GM23338 (cell line): ENCODE data around the gene NR5A2. TPM values are rescaled to one million over a fixed set of nuclear protein-coding genes. Genes with fewer than 3 reads are reported as not detected.

ENCODE experiments used
- ATAC-seq: fragments of 200-7000 bp; cut with Tn5 transposase; 3 replicates; pipeline ENCODE4 v1.9.1; 2020
- DNase-seq: peaks from one replicate; pipeline ENCODE4 v3.0.0-alpha.2; 2015; ENCODE audit warnings: low spot score
- H2AFZ ChIP-seq: fragments of 200-600 bp; sonication (generic); 2 replicates; pipeline ENCODE4 v1.8.0; 2016; ENCODE audit warnings: antibody characterized with exemption, mild to moderate bottlenecking, moderate library complexity
- H3F3A ChIP-seq: fragments of 200-600 bp; sonication (generic); replicated peaks from 2 replicates; pipeline ENCODE4 v1.8.0; 2017; ENCODE audit warnings: antibody characterized with exemption, mixed run types, low read depth
- H3K27ac ChIP-seq: fragments of 200-600 bp; sonication (generic); 2 replicates; pipeline ENCODE4 v1.6.1; 2016; ENCODE audit warnings: low read depth
- H3K27me3 ChIP-seq: fragments of 200-600 bp; sonication (generic); 2 replicates; pipeline ENCODE4 v1.8.0; 2016; ENCODE audit warnings: mild to moderate bottlenecking, mixed run types, moderate library complexity; ENCODE audit not compliant: insufficient read depth
- H3K36me3 ChIP-seq: fragments of 200-600 bp; sonication (generic); 2 replicates; pipeline ENCODE4 v1.8.0; 2016; ENCODE audit warnings: mild to moderate bottlenecking; ENCODE audit not compliant: insufficient read depth
- H3K4me1 ChIP-seq: fragments of 200-600 bp; sonication (generic); 2 replicates; pipeline ENCODE4 v1.8.0; 2016; ENCODE audit warnings: mild to moderate bottlenecking, moderate library complexity; ENCODE audit not compliant: insufficient read depth
- H3K4me2 ChIP-seq: fragments of 200-600 bp; sonication (generic); 2 replicates; pipeline ENCODE4 v1.7.1; 2017; ENCODE audit warnings: mixed run types
- H3K4me3 ChIP-seq: fragments of 200-600 bp; sonication (generic); 2 replicates; pipeline ENCODE4 v1.6.1; 2016; ENCODE audit warnings: mixed run types
- H3K79me2 ChIP-seq: fragments of 200-600 bp; sonication (generic); replicated peaks from 2 replicates; pipeline ENCODE4 v1.8.0; 2017; ENCODE audit warnings: mild to moderate bottlenecking; ENCODE audit not compliant: insufficient read depth
- H3K9me2 ChIP-seq: fragments of 200-600 bp; sonication (generic); 2 replicates; pipeline ENCODE4 v1.8.0; 2017; ENCODE audit not compliant: insufficient read depth
- H4K20me1 ChIP-seq: fragments of 200-600 bp; sonication (generic); replicated peaks from 2 replicates; pipeline ENCODE4 v1.8.0; 2017; ENCODE audit warnings: mild to moderate bottlenecking; ENCODE audit not compliant: insufficient read depth
- H3K27ac Mint-ChIP-seq: 2 replicates; pipeline ENCODE4 v1.8.0; 2020; ENCODE audit warnings: inconsistent platforms, mild to moderate bottlenecking, moderate library complexity, mixed read lengths
- H3K27me3 Mint-ChIP-seq: 3 replicates; pipeline ENCODE4 v1.8.0; 2022; ENCODE audit warnings: low read depth, mild to moderate bottlenecking, moderate library complexity, mixed read lengths, inconsistent platforms; ENCODE audit not compliant: insufficient read depth, poor library complexity
- H3K36me3 Mint-ChIP-seq: 3 replicates; pipeline ENCODE4 v1.8.0; 2021; ENCODE audit warnings: low read depth, mild to moderate bottlenecking, inconsistent platforms, moderate library complexity, mixed read lengths
- H3K4me1 Mint-ChIP-seq: 3 replicates; pipeline ENCODE4 v1.8.0; 2020; ENCODE audit warnings: mild to moderate bottlenecking, inconsistent platforms, mixed read lengths
- H3K4me3 Mint-ChIP-seq: 3 replicates; pipeline ENCODE4 v1.8.0; 2021; ENCODE audit warnings: moderate library complexity, mild to moderate bottlenecking, inconsistent platforms, mixed read lengths
- H3K9me3 Mint-ChIP-seq: 3 replicates; pipeline ENCODE4 v1.8.0; 2020; ENCODE audit warnings: moderate library complexity, mild to moderate bottlenecking, inconsistent platforms, mixed read lengths
- EZH2 ChIP-seq: fragments of 200-600 bp; sonication (generic); IDR thresholded peaks from one replicate; pipeline ENCODE4 v1.8.0; 2017; ENCODE audit warnings: antibody characterized with exemption, mild to moderate bottlenecking, low read depth; ENCODE audit not compliant: unreplicated experiment
- EZH2phosphoT487 ChIP-seq: fragments of 200-600 bp; sonication (generic); IDR thresholded peaks from one replicate; pipeline ENCODE4 v1.8.1; 2018; ENCODE audit warnings: antibody characterized with exemption; ENCODE audit not compliant: unreplicated experiment
- NANOG ChIP-seq: IDR thresholded peaks from 2 replicates; pipeline ENCODE4 v1.6.1; 2016; ENCODE audit warnings: antibody characterized with exemption, borderline replicate concordance
- POLR2AphosphoS5 ChIP-seq: IDR thresholded peaks from 2 replicates; pipeline ENCODE4 v1.6.1; 2016; ENCODE audit warnings: antibody characterized with exemption, low read depth
- STAT1 ChIP-seq: IDR thresholded peaks from one replicate; pipeline ENCODE4 v1.6.1; 2016; ENCODE audit warnings: antibody characterized with exemption; ENCODE audit not compliant: unreplicated experiment
- ZNF331 ChIP-seq: fragments of 250-450 bp; sonication (Bioruptor Pico); IDR thresholded peaks from 2 replicates; pipeline ENCODE4 v1.5.0; 2020; ENCODE audit warnings: low read depth, mild to moderate bottlenecking, moderate library complexity
- polyA plus RNA-seq: library from polyadenylated mRNA; unstranded; fragments of >200 nt; fragmentation: Nextera tagmentation; extraction: Ambion mirVana; gene quantifications from 2 replicates; pipeline ENCODE4 v1.2.1, GENCODE V29; 2016
- total RNA-seq: library from RNA; depleted of rRNA; stranded (reverse); fragments of >200 nt; shearing (Covaris generic); gene quantifications from 2 replicates; pipeline ENCODE4 v1.2.3, GENCODE V29; 2014
- TF ChIP-seq, protein P1 (sequence below): IDR thresholded peaks from 2 replicates; pipeline ENCODE4 v1.6.1; 2016; ENCODE audit warnings: antibody characterized with exemption
- TF ChIP-seq, protein P2 (sequence below), 2 experiments: fragments of 200-600 bp in 1 of 2; sonication (generic) in 1 of 2; conservative IDR thresholded peaks; 2 replicates each; pipeline versions ENCODE4 v1.5.1 to v1.6.1; 2016 to 2017; ENCODE audit warnings: antibody characterized with exemption in 2 of 2, low read depth in 2 of 2, mild to moderate bottlenecking in 2 of 2, moderate library complexity in 1 of 2
- TF ChIP-seq, protein P3 (sequence below): IDR thresholded peaks from one replicate; pipeline ENCODE4 v1.6.1; 2018; ENCODE audit warnings: antibody characterized with exemption; ENCODE audit not compliant: unreplicated experiment

Gene NR5A2
- total and polyA plus RNA-seq, 2 experiments from 2014 or later: 4.4 to 13.1 TPM

DNA sequence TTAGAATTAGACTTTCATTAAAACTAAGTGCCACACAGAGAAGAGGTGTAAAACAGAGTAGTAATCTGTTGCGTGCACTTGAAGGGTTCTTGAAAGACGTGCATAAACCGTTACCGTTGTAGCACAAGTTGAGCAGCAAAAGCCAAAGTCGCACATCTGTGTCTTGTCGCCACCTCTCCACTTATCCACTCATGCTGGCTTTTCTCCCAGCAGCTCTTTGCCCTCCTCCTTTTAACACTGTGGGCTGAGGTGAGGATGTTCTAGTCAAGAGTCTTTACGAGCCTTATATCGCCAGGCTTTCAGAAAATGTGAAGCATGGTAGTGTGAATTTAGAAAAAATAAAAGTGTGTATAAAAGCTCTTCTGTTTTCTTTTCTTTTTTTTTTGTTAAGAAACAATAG is 48.0 kb downstream of the NR5A2 start:
- Mint-ChIP-seq H3K36me3 (no peaks in the 10 kb centered on the region), H3K4me3 (no peak overlapping the region), H3K9me3 (no peaks in the 10 kb centered on the region), H3K27ac (no peak overlapping the region), H3K4me1 (peaks cover 27% of the 10 kb centered on the region), H3K27me3 (peaks cover 3% of the 10 kb centered on the region)
- Histone ChIP-seq H3K9me2 (no peaks in the 10 kb centered on the region), H3K27ac (peak overlapping the region; percentile 30), H4K20me1 (no peaks in the 10 kb centered on the region; the same call in 1 of the 2 replicates), H2AFZ (no peak overlapping the region), H3K4me1 (peaks cover 19% of the 10 kb centered on the region), H3F3A (no peaks in the 10 kb centered on the region), H3K27me3 (no peaks in the 10 kb centered on the region), H3K36me3 (no peaks in the 10 kb centered on the region), H3K79me2 (no peaks in the 10 kb centered on the region; the same call in 1 of the 2 replicates), H3K4me3 (peak overlapping the region; percentile 15), H3K4me2 (peak overlapping the region; percentile 59)
- peak; percentile 47 for DNase-seq
- TF ChIP-seq EZH2: no peak
- no peak for TF ChIP-seq POLR2AphosphoS5
- TF ChIP-seq, protein P1, sequence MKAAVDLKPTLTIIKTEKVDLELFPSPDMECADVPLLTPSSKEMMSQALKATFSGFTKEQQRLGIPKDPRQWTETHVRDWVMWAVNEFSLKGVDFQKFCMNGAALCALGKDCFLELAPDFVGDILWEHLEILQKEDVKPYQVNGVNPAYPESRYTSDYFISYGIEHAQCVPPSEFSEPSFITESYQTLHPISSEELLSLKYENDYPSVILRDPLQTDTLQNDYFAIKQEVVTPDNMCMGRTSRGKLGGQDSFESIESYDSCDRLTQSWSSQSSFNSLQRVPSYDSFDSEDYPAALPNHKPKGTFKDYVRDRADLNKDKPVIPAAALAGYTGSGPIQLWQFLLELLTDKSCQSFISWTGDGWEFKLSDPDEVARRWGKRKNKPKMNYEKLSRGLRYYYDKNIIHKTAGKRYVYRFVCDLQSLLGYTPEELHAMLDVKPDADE: no peak
- TF ChIP-seq ZNF331 (CRISPR knock-in tag): no peak
- TF ChIP-seq NANOG: no peak
- TF ChIP-seq EZH2phosphoT487: no peak
- no peak for TF ChIP-seq STAT1
- ATAC-seq: peak; percentile 64

DNA sequence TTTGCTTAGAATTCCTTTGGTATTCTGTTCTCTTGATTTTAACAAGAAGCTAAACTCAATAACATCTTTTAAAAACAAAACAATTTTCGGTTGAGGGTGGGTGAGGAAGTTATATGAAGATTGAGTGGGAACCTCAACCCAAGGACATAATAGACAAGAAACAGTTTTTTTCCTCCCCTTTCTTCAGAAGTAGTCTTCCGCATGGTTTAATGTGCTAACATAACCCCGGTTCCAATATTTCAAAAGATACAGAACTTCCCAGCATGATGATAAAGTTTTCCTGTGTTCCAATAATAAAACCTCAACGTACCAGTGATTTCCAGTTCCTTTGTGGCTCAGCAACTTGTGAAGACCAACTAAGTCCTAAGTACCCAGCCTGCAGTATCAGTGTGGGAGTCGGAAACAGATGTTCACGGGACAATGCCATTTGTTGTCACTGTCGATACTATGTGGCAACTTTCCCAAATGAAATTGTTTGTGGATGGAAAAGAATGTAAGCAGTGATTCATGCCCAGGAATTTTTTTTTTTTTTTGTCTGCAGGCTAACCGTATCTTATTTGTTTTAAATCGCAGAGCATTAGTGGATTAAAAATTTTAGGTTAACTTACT is 48.5 kb downstream of the NR5A2 start:
- Histone ChIP-seq H3K9me2 (no peaks in the 10 kb centered on the region), H3K4me3 (no peak overlapping the region), H3K79me2 (no peaks in the 10 kb centered on the region; the same call in 1 of the 2 replicates), H3F3A (no peaks in the 10 kb centered on the region), H3K27ac (peak overlapping the region; percentile 30; the same call in 1 of the 2 replicates), H2AFZ (no peak overlapping the region), H3K4me1 (peaks cover 24% of the 10 kb centered on the region), H4K20me1 (no peaks in the 10 kb centered on the region; the same call in 1 of the 2 replicates), H3K36me3 (no peaks in the 10 kb centered on the region), H3K4me2 (no peak overlapping the region), H3K27me3 (no peaks in the 10 kb centered on the region)
- Mint-ChIP-seq H3K27ac (no peak overlapping the region), H3K4me3 (no peak overlapping the region), H3K9me3 (no peaks in the 10 kb centered on the region), H3K27me3 (peaks cover 6% of the 10 kb centered on the region), H3K36me3 (no peaks in the 10 kb centered on the region), H3K4me1 (peaks cover 32% of the 10 kb centered on the region)
- ATAC-seq (peak; percentile 43; the same call in 2 of the 3 replicates), DNase-seq (peak; percentile 40)
- TF ChIP-seq, protein P2, sequence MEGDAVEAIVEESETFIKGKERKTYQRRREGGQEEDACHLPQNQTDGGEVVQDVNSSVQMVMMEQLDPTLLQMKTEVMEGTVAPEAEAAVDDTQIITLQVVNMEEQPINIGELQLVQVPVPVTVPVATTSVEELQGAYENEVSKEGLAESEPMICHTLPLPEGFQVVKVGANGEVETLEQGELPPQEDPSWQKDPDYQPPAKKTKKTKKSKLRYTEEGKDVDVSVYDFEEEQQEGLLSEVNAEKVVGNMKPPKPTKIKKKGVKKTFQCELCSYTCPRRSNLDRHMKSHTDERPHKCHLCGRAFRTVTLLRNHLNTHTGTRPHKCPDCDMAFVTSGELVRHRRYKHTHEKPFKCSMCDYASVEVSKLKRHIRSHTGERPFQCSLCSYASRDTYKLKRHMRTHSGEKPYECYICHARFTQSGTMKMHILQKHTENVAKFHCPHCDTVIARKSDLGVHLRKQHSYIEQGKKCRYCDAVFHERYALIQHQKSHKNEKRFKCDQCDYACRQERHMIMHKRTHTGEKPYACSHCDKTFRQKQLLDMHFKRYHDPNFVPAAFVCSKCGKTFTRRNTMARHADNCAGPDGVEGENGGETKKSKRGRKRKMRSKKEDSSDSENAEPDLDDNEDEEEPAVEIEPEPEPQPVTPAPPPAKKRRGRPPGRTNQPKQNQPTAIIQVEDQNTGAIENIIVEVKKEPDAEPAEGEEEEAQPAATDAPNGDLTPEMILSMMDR (conservative IDR thresholded peaks at IDR 0.05; ENCODE audit: low read depth in 2 of 2): no peak
- TF ChIP-seq, protein P3, sequence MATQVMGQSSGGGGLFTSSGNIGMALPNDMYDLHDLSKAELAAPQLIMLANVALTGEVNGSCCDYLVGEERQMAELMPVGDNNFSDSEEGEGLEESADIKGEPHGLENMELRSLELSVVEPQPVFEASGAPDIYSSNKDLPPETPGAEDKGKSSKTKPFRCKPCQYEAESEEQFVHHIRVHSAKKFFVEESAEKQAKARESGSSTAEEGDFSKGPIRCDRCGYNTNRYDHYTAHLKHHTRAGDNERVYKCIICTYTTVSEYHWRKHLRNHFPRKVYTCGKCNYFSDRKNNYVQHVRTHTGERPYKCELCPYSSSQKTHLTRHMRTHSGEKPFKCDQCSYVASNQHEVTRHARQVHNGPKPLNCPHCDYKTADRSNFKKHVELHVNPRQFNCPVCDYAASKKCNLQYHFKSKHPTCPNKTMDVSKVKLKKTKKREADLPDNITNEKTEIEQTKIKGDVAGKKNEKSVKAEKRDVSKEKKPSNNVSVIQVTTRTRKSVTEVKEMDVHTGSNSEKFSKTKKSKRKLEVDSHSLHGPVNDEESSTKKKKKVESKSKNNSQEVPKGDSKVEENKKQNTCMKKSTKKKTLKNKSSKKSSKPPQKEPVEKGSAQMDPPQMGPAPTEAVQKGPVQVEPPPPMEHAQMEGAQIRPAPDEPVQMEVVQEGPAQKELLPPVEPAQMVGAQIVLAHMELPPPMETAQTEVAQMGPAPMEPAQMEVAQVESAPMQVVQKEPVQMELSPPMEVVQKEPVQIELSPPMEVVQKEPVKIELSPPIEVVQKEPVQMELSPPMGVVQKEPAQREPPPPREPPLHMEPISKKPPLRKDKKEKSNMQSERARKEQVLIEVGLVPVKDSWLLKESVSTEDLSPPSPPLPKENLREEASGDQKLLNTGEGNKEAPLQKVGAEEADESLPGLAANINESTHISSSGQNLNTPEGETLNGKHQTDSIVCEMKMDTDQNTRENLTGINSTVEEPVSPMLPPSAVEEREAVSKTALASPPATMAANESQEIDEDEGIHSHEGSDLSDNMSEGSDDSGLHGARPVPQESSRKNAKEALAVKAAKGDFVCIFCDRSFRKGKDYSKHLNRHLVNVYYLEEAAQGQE: no peak
